Stimulated activated CD8-positive, alpha-beta memory T cell treated with anti-CD3 and anti-CD28 coated beads, Interleukin-12 subunit alpha, Interleukin-12 subunit beta, amount 100 ng/mL, for 24 hours (primary cell): ENCODE data around the gene EIF3L.

Experiments used
- DNase-seq: peaks from one replicate; pipeline ENCODE4 v3.0.0-alpha.2; 2020; ENCODE audit errors: extremely low read depth

EIF3L gene

GRCh38 chr22:37927637-37927936, 78.4 kb downstream of the EIF3L start:
- no peak for DNase-seq

- no peak for DNase-seq
These were observed 80.2 kb downstream of the EIF3L start for GRCh38 chr22:37929390-37929789.

GRCh38 chr22:37930270-37930951, 81.2 kb downstream of the EIF3L start:
- DNase-seq: no peak

- DNase-seq: no peak
These were observed 81.8 kb downstream of the EIF3L start for GRCh38 chr22:37930952-37931440.

- DNase-seq: no peak
These were observed 82.7 kb downstream of the EIF3L start for GRCh38 chr22:37931893-37932389.

- no peak for DNase-seq
These were observed 83.2 kb downstream of the EIF3L start for GRCh38 chr22:37932401-37932800.

- DNase-seq: no peak
These were observed 83.8 kb downstream of the EIF3L start for GRCh38 chr22:37932821-37933578.

- DNase-seq: peak; percentile 53
These were observed 84.6 kb downstream of the EIF3L start for GRCh38 chr22:37933711-37934376.
